NOMO-1 treated with dmso at 0.1 percent for 144 hours (cell line): Measurements from ENCODE around the gene C1QL4.
A peak's percentile ranks its signal among the peaks of the same experiment; 100 is the strongest.

Experiments
- DNase-seq: peaks from one replicate; lab custom pipeline; 2025; ENCODE audit not compliant: unreplicated experiment; lab: John Stamatoyannopoulos, UW

C1QL4 gene

DNA sequence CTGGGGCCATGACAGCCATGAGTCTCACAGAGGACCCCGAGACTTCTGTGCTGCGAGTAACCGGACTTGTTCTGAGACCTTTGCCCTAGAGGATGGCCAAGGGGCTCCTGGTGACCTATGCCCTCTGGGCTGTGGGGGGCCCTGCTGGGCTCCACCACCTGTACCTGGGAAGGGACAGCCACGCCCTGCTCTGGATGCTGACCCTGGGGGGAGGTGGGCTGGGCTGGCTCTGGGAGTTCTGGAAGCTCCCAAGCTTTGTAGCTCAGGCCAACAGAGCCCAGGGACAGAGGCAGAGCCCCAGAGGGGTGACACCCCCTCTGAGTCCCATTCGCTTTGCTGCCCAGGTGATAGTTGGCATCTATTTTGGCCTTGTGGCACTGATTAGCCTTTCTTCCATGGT, 11.8 kb upstream of the C1QL4 start:
- no peak for DNase-seq

- no peak for DNase-seq
Observed at GRCh38 chr12:49347311-49348193, 10.6 kb upstream of the C1QL4 start.

GRCh38 chr12:49346659-49347310, 9.8 kb upstream of the C1QL4 start, which contains the start of gene DNAJC22:
Gene DNAJC22 (plus strand): TSS chr12:49346888. CDS start chr12:49348873, 1,985 bp downstream.
- DNase-seq, result no peak

DNA sequence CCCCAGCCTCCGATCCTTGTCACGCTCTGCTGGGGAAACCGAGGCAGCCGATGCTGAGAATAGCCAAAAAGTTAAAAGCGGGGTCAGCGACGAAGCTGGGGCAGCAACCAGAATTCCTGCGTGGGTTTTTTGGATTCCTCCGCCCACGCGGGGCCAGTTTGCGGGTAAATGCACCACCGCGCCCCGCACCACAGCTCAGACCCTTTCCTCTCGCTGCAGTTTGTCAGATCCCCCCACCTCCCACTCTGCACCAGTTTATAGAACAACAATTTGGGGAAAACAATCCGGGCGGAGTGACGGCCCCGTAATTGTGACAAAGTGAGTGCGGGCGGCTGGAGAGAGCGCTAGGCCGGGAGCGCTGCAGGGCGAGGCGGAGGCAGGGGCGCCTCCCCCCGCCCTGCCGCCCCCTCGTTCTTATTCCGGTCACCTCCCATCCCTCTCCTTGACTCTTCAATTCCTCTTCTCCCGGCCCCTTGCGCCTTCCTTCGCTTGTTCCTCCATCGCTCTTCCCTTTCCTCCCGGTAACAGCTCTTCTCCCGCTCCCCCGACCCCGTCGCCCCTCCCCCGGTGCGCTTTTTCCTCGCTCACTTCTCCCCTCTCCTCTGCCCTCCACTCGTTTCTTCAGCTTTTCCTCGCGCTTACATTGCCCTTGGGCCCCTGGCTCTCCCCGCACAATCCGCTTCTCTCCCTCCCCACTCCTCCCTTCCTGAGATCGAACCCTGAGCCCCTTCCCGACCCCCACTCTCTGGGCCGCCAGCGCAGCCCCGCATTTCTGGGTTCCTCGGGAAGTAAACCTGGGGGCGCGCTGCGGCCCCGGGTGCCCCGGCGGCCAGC, 9.1 kb upstream of the C1QL4 start:
- DNase-seq, result no peak

GRCh38 chr12:49345051-49345824, 8.2 kb upstream of the C1QL4 start:
- DNase-seq, result no peak

DNA sequence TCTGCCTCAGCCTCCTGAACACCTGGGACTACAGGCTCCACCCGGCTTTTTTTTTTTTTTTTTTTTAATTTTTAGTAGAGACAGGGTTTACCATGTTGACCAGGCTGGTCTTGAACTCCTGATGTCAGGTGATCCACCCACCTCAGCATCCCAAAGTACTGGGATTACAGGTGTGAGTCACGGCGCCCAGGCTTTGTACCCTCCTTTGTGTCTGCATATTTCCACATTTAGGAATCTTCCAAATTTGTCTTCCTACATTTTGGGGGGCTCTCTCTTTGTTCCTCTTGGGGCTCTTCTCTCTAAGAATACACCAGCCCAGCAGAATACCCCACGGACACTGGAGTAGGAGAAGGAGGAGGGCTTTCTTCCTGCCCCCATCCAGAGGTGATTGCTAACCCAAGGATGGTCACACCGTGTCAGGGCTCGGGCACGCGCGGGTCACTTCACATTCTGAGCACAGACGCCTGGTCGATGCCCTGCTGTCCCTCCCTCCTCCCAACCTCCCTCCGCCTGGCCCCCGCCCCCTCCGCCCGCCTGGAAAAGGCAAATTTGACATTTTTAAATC, 7.6 kb upstream of the C1QL4 start:
- no peak for DNase-seq

DNA sequence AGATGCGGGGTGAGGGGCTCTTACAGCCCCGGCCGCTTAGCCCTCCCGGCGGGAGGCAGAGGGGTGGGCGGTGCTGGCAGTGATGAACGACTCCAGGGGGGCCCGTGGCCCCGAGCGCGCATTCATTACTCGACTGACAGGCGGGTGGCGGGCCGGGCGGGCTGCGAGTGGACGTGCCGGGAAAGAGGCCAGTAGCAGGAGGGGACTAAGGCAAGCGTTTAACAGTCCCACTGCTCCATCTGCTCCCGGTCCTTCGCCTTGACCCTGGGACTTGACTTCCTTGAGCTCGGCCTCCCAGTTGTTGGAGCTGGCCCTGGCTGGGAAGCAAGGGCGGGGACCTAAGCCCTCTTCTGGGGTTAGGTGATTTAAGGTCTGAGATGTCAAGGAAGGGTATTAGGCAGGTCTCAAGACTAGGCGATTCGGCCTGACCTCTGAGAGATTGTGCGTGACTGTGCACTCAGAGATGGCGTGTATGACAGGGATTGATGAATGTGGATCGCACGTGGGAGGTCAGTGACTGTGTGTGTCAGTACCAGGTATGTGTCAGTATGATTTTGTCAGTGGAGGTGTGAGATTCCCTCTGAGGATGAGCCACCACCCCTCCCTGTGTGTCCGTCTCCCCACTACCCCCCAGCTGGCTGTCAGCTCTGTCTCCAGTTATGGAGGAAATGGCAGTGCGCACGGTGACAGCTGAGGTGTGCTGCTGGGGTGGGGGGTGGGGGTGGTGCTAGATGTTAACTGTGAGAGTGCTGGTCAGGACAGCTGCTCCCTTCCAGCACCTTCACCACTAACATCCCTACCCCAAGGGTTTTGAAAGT, 6.1 kb upstream of the C1QL4 start:
- DNase-seq, result no peak

- peak; percentile 84 for DNase-seq
Observed at GRCh38 chr12:49342066-49342913, 5.3 kb upstream of the C1QL4 start.

- DNase-seq, result no peak
Observed at GRCh38 chr12:49341777-49342065, 4.7 kb upstream of the C1QL4 start.

- DNase-seq, result no peak
Observed at GRCh38 chr12:49340971-49341776, 4.2 kb upstream of the C1QL4 start.

DNA sequence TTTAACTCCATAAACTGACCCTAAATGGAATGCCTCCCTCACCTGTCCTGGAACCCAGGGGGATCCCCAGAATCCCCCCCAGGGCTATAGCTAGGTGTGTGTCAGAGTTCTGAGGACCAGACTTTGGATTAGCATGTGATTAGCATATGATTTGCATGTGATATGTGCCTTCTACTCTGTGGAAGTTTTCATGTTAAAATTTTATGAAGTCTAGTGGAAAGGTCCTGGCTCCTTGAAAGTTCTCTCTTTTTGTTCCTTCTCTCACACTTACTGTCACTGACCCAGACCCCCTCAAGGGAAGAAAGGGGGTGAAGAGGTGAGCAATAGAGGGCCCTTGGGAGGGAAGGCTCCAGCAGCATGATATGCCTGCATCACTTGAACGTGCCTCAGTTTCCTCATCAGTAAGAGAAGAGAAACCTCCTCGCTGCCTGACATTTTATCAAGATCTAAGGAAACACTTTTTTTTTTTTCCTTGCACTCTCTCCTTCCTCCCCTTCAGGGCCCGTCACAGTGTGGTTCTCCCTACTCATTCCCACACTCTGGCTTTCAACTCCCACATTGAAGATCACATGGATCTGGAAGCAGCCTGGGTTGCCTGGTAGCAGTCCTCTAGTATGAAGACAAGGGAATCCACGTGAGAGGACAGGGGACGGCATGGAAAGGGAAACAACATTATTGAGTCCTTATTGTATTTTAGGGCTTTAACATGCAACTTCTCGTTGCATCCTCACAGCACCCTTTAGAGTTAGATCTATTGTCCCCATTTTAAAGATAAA, 3.3 kb upstream of the C1QL4 start:
- no peak for DNase-seq

DNA sequence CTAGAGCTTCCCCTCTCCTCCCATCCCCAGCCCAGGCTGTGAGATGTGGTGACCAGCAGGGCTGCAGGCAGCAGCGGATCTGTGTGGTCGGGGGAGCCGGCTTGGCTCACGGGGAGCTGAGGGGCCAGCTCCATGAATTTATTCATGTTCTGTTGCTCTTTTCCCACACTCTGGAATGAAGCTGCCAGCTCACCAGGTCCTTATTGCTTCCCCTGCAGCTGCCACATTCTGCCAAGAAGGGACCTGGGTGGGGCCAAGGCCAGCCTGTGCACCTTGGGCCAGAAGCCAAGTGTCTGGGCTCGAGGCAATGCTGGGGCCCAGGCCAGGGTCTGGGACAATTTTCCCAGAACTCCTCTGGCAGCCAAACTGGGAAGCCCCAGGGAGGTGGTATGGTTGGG, 2.5 kb upstream of the C1QL4 start:
- no peak for DNase-seq

- no peak for DNase-seq
Observed at GRCh38 chr12:49338830-49339463, 2.0 kb upstream of the C1QL4 start.

- no peak for DNase-seq
Observed at GRCh38 chr12:49335955-49336644, 888 bp downstream of the C1QL4 start.

- DNase-seq, result no peak
Observed at GRCh38 chr12:49335118-49335954, 1.7 kb downstream of the C1QL4 start.
